Loucy (cell line): ENCODE data around the gene ACOT4.
"Not testable (repeated sequence)": the region's sequence is repeated elsewhere in the genome, so short reads cannot be mapped to it uniquely, and the experiment has no call there.

ENCODE experiments used
- H2AFZ ChIP-seq: fragments of 200-600 bp; sonication (generic); 2 replicates; pipeline ENCODE4 v1.6.0; 2016; ENCODE audit warnings: antibody characterized with exemption, mild to moderate bottlenecking, low read length, moderate library complexity
- H3F3A ChIP-seq: fragments of 200-600 bp; 2 replicates; pipeline ENCODE4 v1.6.0; 2016; ENCODE audit warnings: antibody characterized with exemption, low read depth, mild to moderate bottlenecking
- H3K27me3 ChIP-seq: fragments of 200-600 bp; sonication (generic); 2 replicates; pipeline ENCODE4 v1.6.1; 2014; ENCODE audit warnings: low read length, mild to moderate bottlenecking; ENCODE audit not compliant: insufficient read depth, poor library complexity, severe bottlenecking
- H3K36me3 ChIP-seq: fragments of 200-600 bp; sonication (generic); 2 replicates; pipeline ENCODE4 v1.6.1; 2016; ENCODE audit warnings: low read length; ENCODE audit not compliant: insufficient read depth
- H3K4me1 ChIP-seq: fragments of 200-600 bp; sonication (generic); 2 replicates; pipeline ENCODE4 v1.5.1; 2014; ENCODE audit warnings: low read length, mild to moderate bottlenecking; ENCODE audit not compliant: insufficient read depth, poor library complexity, severe bottlenecking
- H3K4me2 ChIP-seq: fragments of 200-600 bp; sonication (generic); 2 replicates; pipeline ENCODE4 v1.6.0; 2014; ENCODE audit warnings: antibody characterized with exemption, low read length, low read depth, mild to moderate bottlenecking; ENCODE audit not compliant: poor library complexity, severe bottlenecking
- H3K4me3 ChIP-seq: fragments of 200-600 bp; sonication (generic); 2 replicates; pipeline ENCODE4 v1.5.1; 2014; ENCODE audit warnings: low read length, mild to moderate bottlenecking, mixed read lengths; ENCODE audit not compliant: poor library complexity, severe bottlenecking
- H3K79me2 ChIP-seq: fragments of 200-600 bp; sonication (generic); 2 replicates; pipeline ENCODE4 v1.6.1; 2014; ENCODE audit warnings: low read length; ENCODE audit not compliant: insufficient read depth
- H3K9ac ChIP-seq: fragments of 200-600 bp; sonication (generic); 2 replicates; pipeline ENCODE4 v1.6.0; 2014; ENCODE audit warnings: mild to moderate bottlenecking, low read depth, low read length, moderate library complexity; ENCODE audit not compliant: poor library complexity, severe bottlenecking
- H3K9me2 ChIP-seq: fragments of 200-600 bp; sonication (generic); replicated peaks from 2 replicates; pipeline ENCODE4 v1.6.1; 2016; ENCODE audit warnings: low read depth, low read length, mixed read lengths
- H3K9me3 ChIP-seq: fragments of 200-600 bp; sonication (generic); 2 replicates; pipeline ENCODE4 v1.6.1; 2014; ENCODE audit warnings: mild to moderate bottlenecking, antibody characterized with exemption, low read length, low read depth; ENCODE audit not compliant: insufficient read depth
- H4K20me1 ChIP-seq: fragments of 200-600 bp; sonication (generic); 2 replicates; pipeline ENCODE4 v1.6.0; 2014; ENCODE audit warnings: antibody characterized with exemption, low read length, mild to moderate bottlenecking; ENCODE audit not compliant: insufficient read depth, poor library complexity, severe bottlenecking
- CTCF ChIP-seq: fragments of 200-600 bp; sonication (generic); conservative IDR thresholded peaks from 2 replicates; pipeline ENCODE4 v1.5.1; 2014; ENCODE audit warnings: mild to moderate bottlenecking, antibody characterized with exemption, low read length
- EZH2phosphoT487 ChIP-seq: fragments of 200-600 bp; IDR thresholded peaks from 2 replicates; pipeline ENCODE4 v1.6.1; 2018; ENCODE audit warnings: antibody characterized with exemption, mild to moderate bottlenecking, moderate library complexity, borderline replicate concordance

The ACOT4 gene, protein sequence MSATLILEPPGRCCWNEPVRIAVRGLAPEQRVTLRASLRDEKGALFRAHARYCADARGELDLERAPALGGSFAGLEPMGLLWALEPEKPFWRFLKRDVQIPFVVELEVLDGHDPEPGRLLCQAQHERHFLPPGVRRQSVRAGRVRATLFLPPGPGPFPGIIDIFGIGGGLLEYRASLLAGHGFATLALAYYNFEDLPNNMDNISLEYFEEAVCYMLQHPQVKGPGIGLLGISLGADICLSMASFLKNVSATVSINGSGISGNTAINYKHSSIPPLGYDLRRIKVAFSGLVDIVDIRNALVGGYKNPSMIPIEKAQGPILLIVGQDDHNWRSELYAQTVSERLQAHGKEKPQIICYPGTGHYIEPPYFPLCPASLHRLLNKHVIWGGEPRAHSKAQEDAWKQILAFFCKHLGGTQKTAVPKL

DNA sequence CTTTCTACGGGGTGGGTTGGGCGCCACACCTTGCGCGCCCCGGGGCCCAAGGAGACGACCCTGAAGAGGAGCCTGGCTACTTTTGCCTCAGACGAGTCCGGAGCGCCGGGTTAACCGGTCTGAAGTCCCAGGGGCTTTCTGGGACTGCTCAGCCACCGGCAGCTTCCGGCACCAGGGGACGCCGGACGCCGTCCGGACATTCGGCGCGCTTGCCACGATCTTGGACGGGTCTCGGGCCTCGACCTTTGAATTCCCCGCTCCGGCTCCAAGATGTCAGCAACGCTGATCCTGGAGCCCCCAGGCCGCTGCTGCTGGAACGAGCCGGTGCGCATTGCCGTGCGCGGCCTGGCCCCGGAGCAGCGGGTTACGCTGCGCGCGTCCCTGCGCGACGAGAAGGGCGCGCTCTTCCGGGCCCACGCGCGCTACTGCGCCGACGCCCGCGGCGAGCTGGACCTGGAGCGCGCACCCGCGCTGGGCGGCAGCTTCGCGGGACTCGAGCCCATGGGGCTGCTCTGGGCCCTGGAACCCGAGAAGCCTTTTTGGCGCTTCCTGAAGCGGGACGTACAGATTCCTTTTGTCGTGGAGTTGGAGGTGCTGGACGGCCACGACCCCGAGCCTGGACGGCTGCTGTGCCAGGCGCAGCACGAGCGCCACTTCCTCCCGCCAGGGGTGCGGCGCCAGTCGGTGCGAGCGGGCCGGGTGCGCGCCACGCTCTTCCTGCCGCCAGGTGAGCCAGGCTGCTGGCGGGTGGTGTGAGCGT lies at the start of gene ACOT4:
TSS of gene ACOT4 (plus strand) at position 184 of the 760 bp plus-strand sequence. CDS start at position 271, 87 bp downstream.
- Histone ChIP-seq H3K9me3 (no peaks in the 10 kb centered on the region), H2AFZ (peak within 1 kb of the TSS; percentile 36; the same call in 1 of the 2 replicates), H3K9ac (no peak within 1 kb of the TSS), H3K4me3 (peak within 1 kb of the TSS; percentile 25), H3K4me2 (peak within 1 kb of the TSS; percentile 42), H3K36me3 (no peaks in the 10 kb centered on the region), H3K27me3 (no peaks in the 10 kb centered on the region), H3K79me2 (no peaks in the 10 kb centered on the region), H3K9me2 (no peaks in the 10 kb centered on the region), H3K4me1 (no peaks in the 10 kb centered on the region), H4K20me1 (no peaks in the 10 kb centered on the region), H3F3A (no peaks in the 10 kb centered on the region)
- no peak for TF ChIP-seq EZH2phosphoT487
- TF ChIP-seq CTCF, result no peak

- H3K9me3 ChIP-seq, H2AFZ ChIP-seq, H3K4me2 ChIP-seq, H3K9ac ChIP-seq, H3K4me3 ChIP-seq, H3K4me1 ChIP-seq, H4K20me1 ChIP-seq, H3K9me2 ChIP-seq, H3K36me3 ChIP-seq, H3F3A ChIP-seq, H3K27me3 ChIP-seq, H3K79me2 ChIP-seq: not testable (repeated sequence)
Measured at GRCh38 chr14:73542961-73543360, 48.7 kb upstream of the ACOT4 start.

DNA sequence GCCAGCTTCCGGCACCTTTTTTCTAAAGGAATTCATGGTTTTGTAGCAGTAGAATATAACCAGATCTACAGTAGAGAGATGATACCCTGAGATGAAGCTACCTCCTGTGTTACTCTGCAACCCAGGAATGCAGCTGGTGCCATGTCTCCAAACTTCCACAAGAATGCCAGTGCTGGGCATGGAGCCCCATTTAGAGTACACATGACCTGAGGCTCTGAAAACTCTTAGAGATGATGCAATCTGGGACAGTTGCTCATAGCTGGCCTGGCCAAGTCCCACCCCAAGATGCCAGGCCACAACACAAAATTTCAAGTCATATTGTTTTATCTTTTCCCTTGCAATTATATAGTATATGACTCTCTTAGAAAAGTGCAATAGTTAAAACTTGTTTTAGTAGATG lies 46.3 kb upstream of the ACOT4 start:
- not testable (repeated sequence) for H3K36me3 ChIP-seq

GRCh38 chr14:73549097-73549496 lies 42.6 kb upstream of the ACOT4 start:
- H3K4me1 ChIP-seq, H4K20me1 ChIP-seq, H3K79me2 ChIP-seq, H3F3A ChIP-seq, H3K27me3 ChIP-seq, H3K4me3 ChIP-seq, H3K9me3 ChIP-seq, H2AFZ ChIP-seq, H3K36me3 ChIP-seq, H3K9me2 ChIP-seq, H3K4me2 ChIP-seq, H3K9ac ChIP-seq: not testable (repeated sequence)

More for the DNA sequence above, 46.3 kb upstream of the ACOT4 start:
- H3F3A ChIP-seq, H3K4me1 ChIP-seq, H3K79me2 ChIP-seq, H3K4me3 ChIP-seq, H4K20me1 ChIP-seq, H2AFZ ChIP-seq, H3K9me2 ChIP-seq, H3K9me3 ChIP-seq, H3K4me2 ChIP-seq, H3K9ac ChIP-seq, H3K27me3 ChIP-seq: not testable (repeated sequence)

DNA sequence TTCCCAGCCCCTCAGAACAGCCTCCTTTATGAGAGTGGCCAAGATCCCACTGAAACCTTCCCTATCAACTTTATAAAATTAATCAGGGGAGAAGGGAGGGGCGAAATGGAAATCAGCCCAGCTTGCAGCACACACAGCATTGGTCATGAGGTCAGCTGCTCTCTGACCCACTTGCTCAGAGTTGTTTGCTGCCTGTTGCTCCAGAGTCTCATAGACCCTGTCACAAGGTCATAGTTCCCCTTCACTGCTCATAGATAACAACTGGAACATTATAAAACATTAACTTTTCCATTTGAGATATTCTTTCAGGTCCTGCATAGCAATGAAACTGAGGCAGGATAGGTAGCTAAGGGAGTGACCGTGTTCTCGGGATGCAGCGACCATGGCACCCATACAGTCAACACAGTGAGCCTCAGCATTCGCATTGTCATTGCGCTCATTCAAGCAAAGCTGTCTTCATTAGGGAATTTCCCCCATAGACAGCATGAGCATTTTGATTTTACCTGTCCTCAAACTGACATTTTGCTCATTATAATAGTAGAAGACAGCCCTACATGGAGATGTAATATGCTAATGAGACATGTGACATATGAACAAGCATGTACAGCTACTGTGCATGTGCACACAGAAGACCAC lies 41.7 kb upstream of the ACOT4 start:
- not testable (repeated sequence) for H3K9ac ChIP-seq, H3K4me2 ChIP-seq, H3K4me1 ChIP-seq, H3K9me3 ChIP-seq, H3K4me3 ChIP-seq, H3K9me2 ChIP-seq, H2AFZ ChIP-seq, H3F3A ChIP-seq, H3K27me3 ChIP-seq, H3K36me3 ChIP-seq, H4K20me1 ChIP-seq, H3K79me2 ChIP-seq
